IMR-90 (cell line): ENCODE measurements around the gene NUP88. TPM values are rescaled to one million over a fixed set of nuclear protein-coding genes. Genes with fewer than 3 reads are reported as not detected.

Experiments
- ATAC-seq: fragments of 200-7000 bp; cut with Tn5 transposase; 2 replicates; pipeline ENCODE4 v1.9.1; 2020; ENCODE audit warnings: low read depth, mild to moderate bottlenecking, moderate library complexity
- BruUV-seq: library from RNA; stranded (reverse); fragments of 400-500 nt; replicated peaks from 2 replicates; lab custom pipeline; 2021; lab: Mats Ljungman, UMichigan
- CTCF ChIA-PET: fragments of 300-600 bp; formaldehyde crosslinking; extraction: SDS; loops from one replicate; lab custom pipeline; 2021; ENCODE audit warnings: antibody characterized with exemption; lab: Yijun Ruan, JAX
- POLR2A ChIA-PET: fragments of 300-600 bp; sonication (Branson Sonifier 250); formaldehyde crosslinking; loops from one replicate; lab custom pipeline; 2022; ENCODE audit warnings: antibody characterized with exemption; ENCODE audit not compliant: unreplicated experiment; lab: Charles Lee
- DNase-seq: peaks from one replicate; pipeline ENCODE4 v3.0.0; 2013
- H2AFZ ChIP-seq: replicated peaks from 2 replicates; pipeline ENCODE3; 2013; ENCODE audit warnings: low read length, mild to moderate bottlenecking; ENCODE audit not compliant: poor library complexity
- H2AK5ac ChIP-seq: 2 replicates; pipeline ENCODE4 v1.6.1; 2013; ENCODE audit warnings: low read depth, low read length, inconsistent platforms
- H2AK9ac ChIP-seq: replicated peaks from 2 replicates; pipeline ENCODE3; 2013; ENCODE audit warnings: mild to moderate bottlenecking, low read depth, low read length, moderate library complexity; ENCODE audit not compliant: poor library complexity
- H2BK120ac ChIP-seq: 2 replicates; pipeline ENCODE4 v1.6.1; 2013; ENCODE audit warnings: low read depth, low read length, inconsistent platforms
- H2BK15ac ChIP-seq: 3 replicates; pipeline ENCODE4 v1.6.1; 2013; ENCODE audit warnings: low read depth, low read length, inconsistent platforms
- H2BK20ac ChIP-seq: 2 replicates; pipeline ENCODE4 v1.6.1; 2013; ENCODE audit warnings: low read depth, mild to moderate bottlenecking, inconsistent platforms, low read length, moderate library complexity
- H2BK5ac ChIP-seq: 2 replicates; pipeline ENCODE4 v1.6.1; 2013; ENCODE audit warnings: mild to moderate bottlenecking, low read depth, low read length, inconsistent platforms; ENCODE audit not compliant: poor library complexity, severe bottlenecking
- H3K14ac ChIP-seq: replicated peaks from 2 replicates; pipeline ENCODE4 v1.6.1; 2013; ENCODE audit warnings: low read depth, low read length, inconsistent platforms
- H3K18ac ChIP-seq: 2 replicates; pipeline ENCODE4 v1.6.1; 2013; ENCODE audit warnings: low read depth, low read length, control low read depth
- H3K23ac ChIP-seq: 2 replicates; pipeline ENCODE4 v1.6.1; 2013; ENCODE audit warnings: low read depth, low read length, inconsistent platforms
- H3K27ac ChIP-seq: 2 replicates; pipeline ENCODE4 v1.5.1; 2013; ENCODE audit warnings: mild to moderate bottlenecking, control low read depth, low read length; ENCODE audit not compliant: insufficient read depth
- H3K27me3 ChIP-seq: 2 replicates; pipeline ENCODE4 v1.6.1; 2013; ENCODE audit warnings: low read length; ENCODE audit not compliant: control insufficient read depth, insufficient read depth
- H3K36me3 ChIP-seq: 2 replicates; pipeline ENCODE4 v1.6.1; 2013; ENCODE audit warnings: low read length, mixed read lengths; ENCODE audit not compliant: control insufficient read depth, insufficient read depth
- H3K4ac ChIP-seq: 2 replicates; pipeline ENCODE4 v1.6.1; 2013; ENCODE audit warnings: low read depth, low read length, inconsistent platforms
- H3K4me1 ChIP-seq: 2 replicates; pipeline ENCODE4 v1.6.1; 2013; ENCODE audit warnings: low read length, mixed read lengths; ENCODE audit not compliant: control insufficient read depth, insufficient read depth
- H3K4me2 ChIP-seq: 2 replicates; pipeline ENCODE4 v1.6.1; 2013; ENCODE audit warnings: low read depth, mild to moderate bottlenecking, control low read depth, low read length, moderate library complexity
- H3K4me3 ChIP-seq: 2 replicates; pipeline ENCODE4 v1.5.1; 2013; ENCODE audit warnings: low read depth, mild to moderate bottlenecking, control low read depth, low read length, moderate library complexity; ENCODE audit not compliant: insufficient read depth
- H3K56ac ChIP-seq: 2 replicates; pipeline ENCODE4 v1.6.1; 2013; ENCODE audit warnings: low read length, inconsistent platforms; ENCODE audit not compliant: insufficient read depth; ENCODE audit errors: extremely low read depth
- H3K79me1 ChIP-seq, 2 experiments: 2 replicates each; pipeline ENCODE4 v1.6.1; 2013; ENCODE audit warnings: low read length in 2 of 2, inconsistent platforms in 1 of 2, low read depth in 1 of 2
- H3K9ac ChIP-seq: 2 replicates; pipeline ENCODE4 v1.6.1; 2013; ENCODE audit warnings: low read depth, low read length, control low read depth
- H3K9me1 ChIP-seq: 2 replicates; pipeline ENCODE4 v1.6.1; 2013; ENCODE audit warnings: low read length, inconsistent platforms; ENCODE audit not compliant: insufficient read depth
- H3K9me3 ChIP-seq: 2 replicates; pipeline ENCODE4 v1.6.1; 2013; ENCODE audit warnings: low read length; ENCODE audit not compliant: control insufficient read depth, insufficient read depth
- H4K20me1 ChIP-seq: 2 replicates; pipeline ENCODE4 v1.6.1; 2013; ENCODE audit warnings: low read length, inconsistent platforms; ENCODE audit not compliant: insufficient read depth
- H4K5ac ChIP-seq: 2 replicates; pipeline ENCODE4 v1.6.1; 2013; ENCODE audit warnings: mild to moderate bottlenecking, low read depth, low read length, control low read depth
- H4K8ac ChIP-seq, 2 experiments: 2 replicates each; pipeline ENCODE4 v1.6.1; 2013; ENCODE audit warnings: low read depth in 2 of 2, low read length in 2 of 2, control low read depth in 1 of 2, inconsistent platforms in 1 of 2
- H4K91ac ChIP-seq: 2 replicates; pipeline ENCODE4 v1.6.1; 2013; ENCODE audit warnings: low read depth, low read length, inconsistent platforms; ENCODE audit not compliant: insufficient read depth
- BHLHE40 ChIP-seq: fragments of 150-350 bp; IDR thresholded peaks from 2 replicates; pipeline ENCODE4 v1.6.1; 2016; ENCODE audit warnings: mild to moderate bottlenecking, low read depth, low read length
- CEBPB ChIP-seq: IDR thresholded peaks from 2 replicates; pipeline ENCODE4 v1.6.1; 2012; ENCODE audit warnings: low read depth, low read length, improper control_type of control experiment
- CHD1 ChIP-seq: IDR thresholded peaks from 2 replicates; pipeline ENCODE4 v1.6.1; 2012; ENCODE audit warnings: low read depth, low read length, improper control_type of control experiment
- CTCF ChIP-seq: conservative IDR thresholded peaks from 2 replicates; pipeline ENCODE4 v1.5.1; 2012; ENCODE audit warnings: mild to moderate bottlenecking, low read depth, low read length, improper control_type of control experiment
- ELK1 ChIP-seq: fragments of 150-350 bp; IDR thresholded peaks from 2 replicates; pipeline ENCODE4 v1.6.1; 2016; ENCODE audit warnings: low read depth, mild to moderate bottlenecking, low read length, moderate library complexity, borderline replicate concordance
- FOS ChIP-seq: fragments of 150-350 bp; IDR thresholded peaks from 2 replicates; pipeline ENCODE4 v1.6.1; 2016; ENCODE audit warnings: low read depth, low read length
- MAFK ChIP-seq: IDR thresholded peaks from 2 replicates; pipeline ENCODE4 v1.6.1; 2012; ENCODE audit warnings: low read depth, low read length, improper control_type of control experiment
- MAZ ChIP-seq: IDR thresholded peaks from 2 replicates; pipeline ENCODE4 v1.6.1; 2012; ENCODE audit warnings: low read depth, mild to moderate bottlenecking, low read length, improper control_type of control experiment, moderate library complexity, borderline replicate concordance
- MXI1 ChIP-seq: IDR thresholded peaks from 2 replicates; pipeline ENCODE4 v1.6.1; 2012; ENCODE audit warnings: low read depth, mild to moderate bottlenecking, low read length, moderate library complexity, borderline replicate concordance
- NFE2L2 ChIP-seq: fragments of 150-350 bp; IDR thresholded peaks from 2 replicates; pipeline ENCODE4 v1.6.1; 2016; ENCODE audit warnings: low read depth, mild to moderate bottlenecking, low read length
- POLR2A ChIP-seq: IDR thresholded peaks from 2 replicates; pipeline ENCODE4 v1.6.1; 2012; ENCODE audit warnings: mild to moderate bottlenecking, low read depth, low read length
- RAD21 ChIP-seq: IDR thresholded peaks from 2 replicates; pipeline ENCODE4 v1.6.1; 2012; ENCODE audit warnings: low read length, improper control_type of control experiment
- RCOR1 ChIP-seq: IDR thresholded peaks from 2 replicates; pipeline ENCODE4 v1.6.1; 2012; ENCODE audit warnings: mild to moderate bottlenecking, low read length, improper control_type of control experiment; ENCODE audit not compliant: insufficient replicate concordance
- RFX5 ChIP-seq: IDR thresholded peaks from 2 replicates; pipeline ENCODE4 v1.8.0; 2012; ENCODE audit warnings: low read depth, mild to moderate bottlenecking, low read length, moderate library complexity
- SMC3 ChIP-seq: fragments of 150-350 bp; IDR thresholded peaks from 2 replicates; pipeline ENCODE4 v1.6.1; 2016; ENCODE audit warnings: low read depth, mild to moderate bottlenecking, antibody characterized with exemption, low read length, moderate library complexity
- USF2 ChIP-seq: fragments of 150-350 bp; IDR thresholded peaks from 2 replicates; pipeline ENCODE4 v1.6.1; 2017; ENCODE audit warnings: mild to moderate bottlenecking, antibody characterized with exemption, low read length, low read depth
- whole genome bisulfite sequencing, 2 experiments: methylation state at CpG; one replicate each; pipeline versions ENCODE4 v1.1.5 to v1.1.7; 2013; ENCODE audit warnings: missing lambda C conversion rate in 2 of 2; ENCODE audit not compliant: insufficient read length in 1 of 2; ENCODE audit errors: extremely low coverage in 2 of 2; 5-methylcytosine and 5-hydroxymethylcytosine counted together
- dilution Hi-C: fragments of 300-500 bp; cut with HindIII; formaldehyde crosslinking; loops from one replicate; pipeline ENCODE4 v1.14.3; 2018; ENCODE audit warnings: low sequenced_read_pairs; ENCODE audit not compliant: unreplicated experiment
- in situ Hi-C: fragments of 300-500 bp; cut with MboI; formaldehyde crosslinking; loops from 3 replicates; pipeline ENCODE4 v1.14.3; 2019; ENCODE audit warnings: low sequenced_read_pairs, inconsistent platforms, mixed read lengths
- intact Hi-C: fragments of 100-400 bp; cut with micrococcal nuclease; formaldehyde crosslinking; loops from 2 replicates; pipeline ENCODE4 v1.10.0; 2022
- polyA plus RNA-seq, 3 experiments: library from polyadenylated mRNA; depleted of rRNA; stranded (reverse); fragments of >200 nt; gene quantifications; 2 replicates each; pipeline ENCODE4 v1.2.3, GENCODE V29; 2012; ENCODE audit warnings: low replicate concordance in 1 of 3
- total RNA-seq: library from RNA; depleted of rRNA; stranded (reverse); fragments of >200 nt; gene quantifications from 2 replicates; pipeline ENCODE4 v1.2.3, GENCODE V29; 2012

NUP88 gene
- total and polyA plus RNA-seq, 2 of the 4 experiments (the other 2 are of a cell fraction), result 57.0 to 83.7 TPM

GRCh38 chr17:5408186-5408585 is 11.3 kb downstream of the NUP88 start:
- Histone ChIP-seq H3K56ac (no peak overlapping the region), H2AFZ (no peak overlapping the region), H3K79me1 (peaks cover 32 to 43% of the 10 kb centered on the region in 2 experiments), H2AK9ac (no peak overlapping the region), H2AK5ac (no peak overlapping the region), H3K4me1 (peaks cover 4% of the 10 kb centered on the region), H2BK15ac (no peak overlapping the region), H3K27me3 (no peaks in the 10 kb centered on the region), H2BK20ac (no peak overlapping the region), H2BK120ac (no peak overlapping the region), H3K18ac (no peak overlapping the region), H3K36me3 (peaks cover 54% of the 10 kb centered on the region), H4K91ac (no peak overlapping the region), H3K4ac (no peak overlapping the region), H3K4me3 (no peak overlapping the region), H3K9me1 (peaks cover 7% of the 10 kb centered on the region), H3K23ac (no peak overlapping the region), H3K27ac (no peak overlapping the region), H3K9ac (no peak overlapping the region), H4K5ac (no peak overlapping the region), H3K4me2 (no peak overlapping the region), H2BK5ac (no peak overlapping the region), H4K20me1 (peaks cover 11% of the 10 kb centered on the region; the same call in 1 of the 2 replicates), H4K8ac (no peak overlapping the region), H3K9me3 (no peaks in the 10 kb centered on the region), H3K14ac (no peak overlapping the region)
- WGBS, 2 experiments, result no CpG with 5 or more reads among the region's 5 CpGs
- DNase-seq (no peak), ATAC-seq (no peak)
- ChIA-PET POLR2A (no interaction called here), CTCF (no interaction called here)
- in situ Hi-C loops (no loop called here), dilution Hi-C loops (no loop called here), intact Hi-C loops (no loop called here)
- no TSS peak for BruUV-seq
- TF ChIP-seq FOS, result no peak
- TF ChIP-seq MAFK, result no peak
- TF ChIP-seq SMC3, result no peak
- no peak for TF ChIP-seq MXI1
- TF ChIP-seq CEBPB, result no peak
- no peak for TF ChIP-seq BHLHE40
- TF ChIP-seq MAZ, result no peak
- TF ChIP-seq RAD21, result no peak
- TF ChIP-seq USF2, result no peak
- no peak for TF ChIP-seq RFX5
- TF ChIP-seq ELK1, result no peak
- TF ChIP-seq RCOR1, result no peak
- TF ChIP-seq NFE2L2, result no peak
- no peak for TF ChIP-seq POLR2A
- TF ChIP-seq CTCF, result no peak
- no peak for TF ChIP-seq CHD1
